Endometrium (tissue), 2 donors: ENCODE measurements around the gene TRPM8.

Experiments used
- FAIRE-seq: peaks from 2 replicates; lab custom pipeline; 2012; peaks lifted over from hg19 to GRCh38; lab: Jason Lieb, UNC
- donor health status: control.
- donor health status: control.

TRPM8 gene

DNA sequence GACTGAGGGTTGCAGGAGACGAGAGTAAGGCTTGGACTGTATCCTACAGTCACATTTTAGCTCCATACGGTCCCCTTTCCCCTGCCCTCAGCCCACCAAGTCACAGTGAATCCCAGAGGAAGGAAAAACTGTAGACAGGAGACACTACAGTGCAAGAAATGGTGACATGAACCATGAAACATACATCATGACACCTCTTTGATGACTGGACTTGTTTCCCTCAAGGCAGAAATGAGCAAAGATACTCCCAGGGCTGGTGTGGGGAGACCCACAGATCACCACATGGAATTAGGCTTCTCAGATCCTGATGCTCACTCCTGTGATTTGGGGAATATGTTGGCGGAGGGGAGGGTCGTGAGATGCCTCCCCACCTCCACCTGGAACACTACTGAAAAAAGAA lies 85.1 kb downstream of the TRPM8 start:
- FAIRE-seq, result no peak

DNA sequence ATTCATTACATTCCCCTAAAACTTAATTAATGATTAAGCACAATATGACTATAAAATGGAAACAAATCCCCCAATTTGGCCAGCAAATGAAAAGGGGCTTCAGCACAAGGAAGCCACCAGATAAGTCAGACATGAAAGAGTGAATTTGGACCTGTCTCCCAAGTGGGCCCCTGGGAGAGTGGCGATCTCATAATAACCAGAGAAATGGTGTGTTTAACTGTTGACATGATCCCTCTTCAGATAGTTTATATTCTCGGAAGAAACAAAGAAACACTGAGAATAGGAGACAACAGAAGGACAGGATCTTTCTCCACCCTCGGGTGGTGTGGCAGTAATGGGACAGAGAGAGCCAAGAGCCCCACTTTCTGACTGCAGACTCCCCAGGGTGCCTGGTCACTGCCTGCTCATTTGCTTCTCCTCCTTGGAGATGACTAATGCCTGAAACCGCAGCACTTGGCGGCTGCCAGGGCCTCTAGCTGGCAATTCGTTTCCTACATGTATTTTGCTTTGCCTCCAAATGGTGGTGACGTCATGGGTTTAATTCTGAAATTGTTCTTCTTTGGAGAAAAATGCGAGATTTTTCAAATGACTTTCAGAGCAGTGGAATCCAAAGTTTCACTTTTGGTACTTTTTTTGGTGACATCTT lies 86.9 kb downstream of the TRPM8 start:
- FAIRE-seq, result no peak

DNA sequence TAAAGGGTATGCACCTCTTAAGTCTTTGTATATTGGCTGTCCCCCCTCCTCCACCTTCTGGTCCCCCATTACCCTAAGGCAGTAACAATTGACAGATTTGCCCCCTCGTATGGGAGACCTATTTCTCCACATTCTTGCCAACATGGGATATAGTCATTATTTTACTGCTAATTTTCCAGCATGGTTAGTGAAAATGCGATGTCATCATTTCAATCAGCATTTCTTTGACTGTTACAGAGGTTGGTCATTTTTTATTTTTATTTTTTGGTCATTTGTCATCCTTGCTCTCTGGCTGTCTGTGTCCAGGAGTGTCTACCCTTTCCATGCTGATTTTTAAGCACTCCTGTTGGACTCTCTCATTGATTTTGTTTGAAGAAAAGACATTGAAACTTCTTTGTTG lies 88.0 kb downstream of the TRPM8 start:
- no peak for FAIRE-seq

DNA sequence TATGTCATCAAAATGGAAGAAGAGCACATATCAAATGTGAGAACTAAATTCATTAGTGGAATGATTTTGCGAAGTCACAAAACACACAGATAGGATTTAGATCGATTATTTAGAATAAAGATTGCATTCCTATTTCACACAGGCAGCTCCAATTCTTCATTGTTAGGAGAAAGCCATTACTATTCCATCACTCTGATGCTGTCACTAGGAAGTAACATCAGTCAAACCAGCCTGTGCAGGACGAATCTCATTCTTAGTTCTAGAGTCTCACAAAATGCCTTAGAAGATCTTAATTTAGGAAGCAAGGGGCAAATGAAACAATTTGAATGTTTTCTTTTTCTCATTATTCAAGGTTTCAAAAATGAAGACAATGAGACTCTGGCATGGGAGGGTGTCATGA lies 89.3 kb downstream of the TRPM8 start:
- FAIRE-seq, result no peak

DNA sequence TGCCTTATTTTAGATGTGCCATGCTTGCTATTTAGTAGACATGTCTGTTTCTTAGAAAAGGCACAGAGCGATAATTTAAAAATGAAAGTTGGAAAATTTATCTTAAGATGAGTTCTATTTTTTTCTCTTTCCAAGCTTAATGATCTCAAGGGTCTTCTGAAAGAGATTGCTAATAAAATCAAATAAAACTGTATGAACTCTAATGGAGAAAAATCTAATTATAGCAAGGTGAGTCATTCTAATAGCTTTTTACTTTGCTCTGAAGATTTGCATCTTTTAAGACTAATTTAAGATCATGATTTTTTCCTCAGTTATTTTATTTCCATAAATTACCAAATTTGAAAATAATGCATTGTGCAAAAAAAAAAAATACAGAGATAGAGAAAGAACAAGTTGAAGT lies 97.3 kb downstream of the TRPM8 start:
- FAIRE-seq, result no peak

DNA sequence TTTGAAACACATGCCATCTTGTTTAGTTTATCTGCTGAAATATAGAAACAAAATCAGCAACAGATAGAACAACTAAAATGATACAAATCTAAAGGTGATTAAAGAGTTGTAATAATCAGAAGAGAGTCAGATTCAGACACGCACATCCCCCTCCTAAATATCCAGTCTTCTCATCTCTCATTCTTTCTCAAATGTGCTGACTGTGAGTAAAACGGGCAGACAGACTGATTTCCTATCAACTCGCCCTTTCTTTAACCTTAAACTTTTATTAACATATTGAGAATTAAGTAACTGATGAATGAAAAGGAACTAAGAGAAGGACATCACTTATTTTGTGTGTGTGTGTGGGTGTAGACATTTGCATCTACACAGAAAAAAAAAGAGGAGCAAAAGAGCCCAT lies 98.7 kb downstream of the TRPM8 start:
- no peak for FAIRE-seq

DNA sequence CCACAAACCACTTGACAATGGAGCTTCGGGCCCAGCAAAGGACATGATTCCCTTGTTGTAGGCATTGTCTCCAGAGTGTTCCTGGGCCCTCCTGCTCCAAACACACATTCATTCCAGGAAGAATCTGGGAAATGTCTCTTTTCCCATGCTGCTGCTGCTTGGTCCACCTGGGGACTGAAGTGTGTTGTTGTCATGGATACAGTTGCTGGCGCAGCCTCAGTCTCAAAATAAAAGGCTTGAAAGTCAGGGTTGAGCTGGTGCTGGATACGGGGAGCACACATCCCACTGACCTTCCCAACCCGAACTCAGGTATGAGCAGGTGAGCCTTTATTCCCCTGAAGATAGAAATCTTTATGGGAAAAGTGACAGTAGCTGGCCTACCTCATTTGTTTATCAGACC lies 102.7 kb downstream of the TRPM8 start:
- no peak for FAIRE-seq

GRCh38 chr2:234020332-234020731 lies 103.2 kb downstream of the TRPM8 start:
- no peak for FAIRE-seq

GRCh38 chr2:234022424-234022823 lies 105.3 kb downstream of the TRPM8 start:
- FAIRE-seq, result no peak

DNA sequence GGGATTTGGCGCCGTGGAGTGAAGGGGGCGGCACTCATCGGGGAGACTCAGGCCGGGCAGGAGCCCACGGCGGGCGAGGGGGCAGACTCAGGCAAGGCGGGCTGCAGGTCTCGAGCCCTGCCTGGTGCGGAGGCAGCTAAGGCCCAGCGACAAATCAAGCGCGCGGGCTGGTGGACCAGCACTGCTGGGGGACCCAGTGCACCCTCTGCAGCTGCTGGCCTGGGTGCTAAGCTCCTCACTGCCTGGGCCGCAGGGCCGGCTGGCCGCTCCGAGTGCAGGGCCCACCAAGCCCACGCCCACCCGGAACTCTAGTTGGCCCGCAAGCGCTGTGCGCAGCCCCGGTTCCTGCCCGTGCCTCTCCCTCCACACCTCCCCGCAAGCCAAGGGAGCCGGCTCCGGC lies 107.1 kb downstream of the TRPM8 start:
- no peak for FAIRE-seq

- FAIRE-seq, result no peak
Measured at GRCh38 chr2:234025466-234025865, 108.3 kb downstream of the TRPM8 start.

DNA sequence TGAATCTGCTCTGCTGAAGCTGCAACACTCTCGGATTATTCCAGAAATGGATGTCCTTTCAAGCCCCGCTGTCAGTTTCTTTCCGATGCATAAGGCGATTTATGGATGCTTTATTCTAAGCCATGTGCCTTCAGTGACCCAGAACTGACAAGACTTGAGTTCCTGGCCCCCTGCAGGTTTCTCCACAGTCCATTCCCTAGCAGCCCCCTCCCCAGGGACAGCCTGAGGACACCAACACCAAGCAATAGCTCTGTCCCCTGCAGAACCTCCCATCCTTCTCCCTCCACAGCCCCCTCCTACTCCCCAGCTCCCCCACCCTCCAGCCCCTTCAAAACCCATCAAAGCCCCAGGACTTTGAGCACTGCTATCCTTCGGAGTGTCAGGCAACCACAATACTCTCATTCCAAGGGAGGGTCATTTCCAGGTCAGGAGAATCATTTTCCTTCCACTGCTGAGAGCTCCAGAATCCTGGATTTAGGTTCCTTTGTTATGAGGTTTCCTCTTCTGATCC lies 108.8 kb downstream of the TRPM8 start:
- FAIRE-seq, result no peak

DNA sequence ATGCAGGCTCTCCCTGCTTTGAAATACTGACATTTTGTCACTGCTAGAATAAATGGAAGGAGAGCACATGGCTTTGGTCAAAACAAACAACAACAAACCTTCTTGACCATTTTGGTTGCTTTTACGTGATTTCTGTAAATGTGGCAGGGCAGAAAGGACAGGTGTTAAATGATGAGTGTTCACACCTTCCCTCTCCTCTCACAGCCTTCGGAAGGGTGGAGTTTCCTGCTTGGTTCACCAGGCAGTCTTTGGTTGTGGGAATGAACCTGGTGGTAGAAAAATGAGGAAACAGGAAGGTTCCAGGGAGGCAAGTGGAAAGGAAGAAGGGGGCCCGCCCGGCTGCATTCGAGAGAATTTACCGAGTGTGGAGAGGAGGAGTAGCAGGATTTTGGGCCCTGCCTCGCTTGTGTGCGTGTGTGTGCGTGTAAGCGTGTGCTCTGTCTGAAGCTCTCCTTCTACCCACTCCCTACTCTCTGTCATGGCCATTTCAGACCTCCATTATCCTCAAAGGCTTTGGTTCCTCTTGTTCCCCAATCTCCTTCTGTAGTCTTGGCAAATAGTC lies 109.6 kb downstream of the TRPM8 start:
- FAIRE-seq, result no peak

DNA sequence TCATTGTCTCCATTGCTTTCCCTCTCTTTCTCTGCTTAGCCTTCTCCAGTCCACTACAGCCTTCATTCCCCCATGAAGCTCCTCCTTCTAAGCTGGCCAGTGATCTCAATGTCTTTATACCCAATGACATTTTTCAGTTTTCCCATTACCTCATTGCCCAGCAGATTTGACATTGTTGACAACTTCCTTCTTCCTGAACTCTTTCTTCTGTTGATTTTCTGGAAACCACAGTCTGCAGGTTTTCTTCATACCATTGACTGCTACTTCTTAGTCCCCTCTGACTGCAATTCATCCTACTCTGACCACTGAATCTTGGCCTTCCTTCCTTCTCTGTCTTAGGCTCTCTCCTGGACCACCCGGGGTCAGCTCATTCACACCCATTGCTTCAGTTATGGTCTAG lies 110.5 kb downstream of the TRPM8 start:
- no peak for FAIRE-seq

DNA sequence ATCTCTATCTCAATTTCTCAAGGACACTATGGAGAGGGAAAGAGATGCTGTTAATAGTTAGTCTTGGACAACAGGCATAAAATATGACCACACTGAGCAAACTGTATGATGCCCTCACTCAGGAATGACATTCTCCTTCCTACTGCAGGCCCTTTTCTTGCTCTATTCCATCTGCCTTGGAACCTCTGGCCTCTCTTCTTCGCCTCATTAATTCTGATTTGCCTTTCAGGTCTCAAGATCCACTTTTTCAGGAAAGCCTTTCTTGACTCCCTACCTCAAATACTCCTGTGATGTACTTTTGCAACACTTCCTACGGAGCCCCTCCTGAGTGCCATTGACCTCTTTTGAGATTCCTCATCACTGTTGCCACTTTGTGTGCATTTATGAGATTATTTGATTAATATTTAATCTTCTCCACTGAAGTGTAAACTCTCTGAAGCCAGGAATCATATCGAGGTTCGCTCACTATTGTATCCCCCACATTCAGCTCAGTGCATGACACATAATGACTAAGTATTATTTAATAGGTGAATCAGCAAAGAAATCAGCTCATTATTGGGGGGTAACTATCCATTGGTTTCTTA lies 112.1 kb downstream of the TRPM8 start:
- FAIRE-seq, result no peak

GRCh38 chr2:234031207-234031606 lies 114.0 kb downstream of the TRPM8 start:
- no peak for FAIRE-seq

- peak; percentile 29 for FAIRE-seq
Measured at GRCh38 chr2:234032279-234032856, 115.2 kb downstream of the TRPM8 start.

- no peak for FAIRE-seq
Measured at GRCh38 chr2:234033174-234033573, 116.0 kb downstream of the TRPM8 start.

DNA sequence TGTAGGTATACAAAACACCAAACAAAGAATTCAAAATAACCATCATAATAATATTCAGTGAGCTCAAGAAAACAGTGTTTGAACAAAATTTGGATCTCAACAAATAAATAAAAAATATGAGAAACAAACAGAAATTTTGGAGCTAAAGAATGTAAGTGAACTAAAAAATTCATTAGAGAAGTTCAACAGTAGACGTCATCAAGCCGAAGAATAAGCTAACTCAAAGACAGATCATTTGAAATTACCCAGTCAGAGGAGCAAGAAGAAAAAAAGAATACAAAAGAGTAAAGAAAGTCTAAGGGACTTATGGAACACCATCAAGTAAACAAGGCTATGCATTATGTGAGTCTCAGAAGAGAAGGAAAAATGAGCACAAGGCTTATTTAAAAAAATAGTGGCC lies 116.7 kb downstream of the TRPM8 start:
- no peak for FAIRE-seq

- FAIRE-seq, result no peak
Measured at GRCh38 chr2:234038076-234038802, 121.1 kb downstream of the TRPM8 start.

- FAIRE-seq, result no peak
Measured at GRCh38 chr2:234044157-234044556, 127.0 kb downstream of the TRPM8 start.

- no peak for FAIRE-seq
Measured at GRCh38 chr2:234046521-234046920, 129.3 kb downstream of the TRPM8 start.

- no peak for FAIRE-seq
Measured at GRCh38 chr2:234047361-234047760, 130.2 kb downstream of the TRPM8 start.
